ENCODE data around the gene ALDH3A2.
"Not testable (repeated sequence)": the region's sequence is repeated elsewhere in the genome, so short reads cannot be mapped to it uniquely, and the experiment has no call there.

ALDH3A2 gene

GRCh38 chr17:19683117-19683516 lies 34.6 kb downstream of the ALDH3A2 start:
- no peak for DNase-seq

DNA sequence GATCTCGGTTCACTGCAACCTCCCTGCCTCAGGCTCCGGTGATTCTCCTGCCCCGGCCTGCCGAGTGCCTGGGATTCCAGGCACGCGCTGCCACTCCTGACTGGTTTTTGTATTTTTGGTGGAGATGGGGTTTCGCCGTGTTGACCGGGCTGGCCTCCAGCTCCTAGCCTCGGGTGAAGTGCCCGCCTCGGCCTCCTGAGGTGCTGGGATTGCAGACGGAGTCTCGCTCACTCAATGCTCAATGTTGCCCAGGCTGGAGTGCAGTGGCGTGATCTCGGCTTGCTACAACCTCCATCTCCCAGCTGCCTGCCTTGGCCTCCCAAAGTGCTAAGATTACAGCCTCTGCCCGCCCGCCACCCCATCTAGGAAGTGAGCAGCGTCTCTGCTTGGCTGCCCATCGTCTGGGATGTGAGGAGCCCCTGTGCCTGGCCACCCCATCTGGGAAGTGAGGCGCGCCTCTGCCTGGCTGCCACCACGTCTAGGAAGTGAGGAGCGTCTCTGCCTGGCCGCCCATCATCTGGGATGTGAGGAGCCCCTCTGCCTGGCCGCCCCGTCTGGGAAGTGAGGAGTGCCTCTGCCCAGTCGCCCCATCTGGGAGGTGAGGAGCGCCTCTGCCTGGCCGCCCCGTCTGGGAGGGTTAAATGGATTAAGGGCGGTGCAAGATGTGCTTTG lies 36.5 kb downstream of the ALDH3A2 start:
- DNase-seq, result not testable (repeated sequence)

DNA sequence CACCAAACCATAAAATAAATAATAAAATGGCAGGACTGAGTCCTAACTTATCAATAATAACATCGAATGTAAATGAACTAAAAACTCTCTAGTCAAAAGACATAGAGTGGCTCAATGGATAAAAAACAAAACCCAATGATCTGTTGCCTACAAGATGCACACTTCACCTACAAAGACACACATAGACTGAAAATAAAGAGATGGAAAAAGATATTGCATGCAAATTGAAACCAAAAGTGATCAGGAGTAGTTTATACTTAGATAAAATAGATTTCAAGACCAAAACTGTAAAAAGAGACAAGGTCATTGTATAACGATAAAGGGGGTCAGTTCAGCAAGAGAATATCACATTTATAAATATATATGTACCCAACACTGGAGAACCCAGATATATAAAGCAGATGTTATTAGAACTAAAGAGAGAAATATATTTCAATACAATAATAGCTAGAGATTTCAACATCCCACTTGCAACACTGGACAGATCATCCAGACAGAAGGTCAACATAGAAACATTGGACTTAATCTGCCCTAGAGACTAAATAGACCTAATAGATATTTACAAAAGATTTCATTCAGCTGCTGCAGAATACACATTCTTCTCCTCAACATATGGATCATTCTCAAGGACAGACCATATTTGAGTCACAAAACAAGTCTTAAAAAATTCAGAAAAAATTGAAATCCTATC lies 38.0 kb downstream of the ALDH3A2 start:
- no peak for DNase-seq

DNA sequence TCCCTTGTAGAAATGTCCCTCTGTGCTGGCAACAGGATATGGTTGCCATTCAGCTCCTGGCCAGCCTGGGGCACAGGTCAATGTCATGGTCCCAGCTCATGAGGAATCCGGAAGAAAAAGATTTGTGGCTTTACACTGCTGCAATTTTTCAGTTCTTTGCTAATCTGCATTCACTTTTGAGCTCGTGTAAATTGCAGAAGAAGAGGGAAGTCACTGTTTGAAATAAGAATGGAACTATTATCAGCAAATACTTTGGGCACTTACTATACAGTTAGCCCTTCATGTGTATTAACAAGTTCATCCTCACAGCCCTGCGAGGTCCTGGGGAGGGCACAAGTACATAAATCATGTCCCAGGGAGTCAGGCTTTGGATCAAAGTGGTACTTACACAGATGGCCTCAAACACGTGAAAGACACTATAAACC lies 53.7 kb downstream of the ALDH3A2 start:
- no peak for DNase-seq

GRCh38 chr17:19703106-19703827 lies 54.7 kb downstream of the ALDH3A2 start:
- DNase-seq, result no peak

DNA sequence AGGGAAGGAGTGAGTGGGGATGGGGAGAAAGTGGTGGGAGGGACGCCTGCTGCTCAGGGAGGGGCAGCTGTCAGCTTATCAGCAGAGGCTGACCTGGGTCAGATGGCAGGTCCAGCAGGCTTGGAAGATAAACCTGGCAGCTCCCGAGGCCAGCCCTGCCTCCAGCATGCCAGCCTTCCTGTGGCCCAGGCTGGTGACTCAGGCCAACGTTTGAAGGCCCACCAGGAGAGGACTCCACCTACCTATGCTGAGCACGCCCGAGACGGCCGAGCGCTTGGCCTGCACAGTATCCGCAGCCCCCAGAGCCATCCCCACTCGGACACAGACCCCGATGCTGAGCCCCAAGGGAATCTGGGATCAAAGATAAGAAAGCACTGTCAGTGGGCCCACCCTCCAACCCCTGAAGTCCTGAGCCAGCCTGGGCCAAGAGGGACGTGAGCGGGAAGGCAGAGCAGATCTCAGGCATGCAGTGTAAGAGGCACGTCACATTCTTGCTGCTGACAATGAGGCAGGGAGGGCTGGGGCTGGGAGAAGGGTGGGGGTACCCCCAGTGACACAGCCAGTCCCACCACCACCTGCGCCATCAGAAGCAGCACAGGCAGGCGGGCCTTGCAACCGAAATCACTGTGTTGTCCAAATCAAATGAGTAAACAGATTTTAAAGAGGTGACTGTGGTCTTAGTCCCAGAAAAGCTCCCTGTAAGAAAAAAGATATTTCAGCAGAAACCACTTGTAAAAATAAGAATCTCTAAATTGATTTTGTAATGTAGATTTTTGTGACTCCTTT lies 55.5 kb downstream of the ALDH3A2 start:
- no peak for DNase-seq

- no peak for DNase-seq
These were observed 56.6 kb downstream of the ALDH3A2 start for GRCh38 chr17:19705201-19705600.

DNA sequence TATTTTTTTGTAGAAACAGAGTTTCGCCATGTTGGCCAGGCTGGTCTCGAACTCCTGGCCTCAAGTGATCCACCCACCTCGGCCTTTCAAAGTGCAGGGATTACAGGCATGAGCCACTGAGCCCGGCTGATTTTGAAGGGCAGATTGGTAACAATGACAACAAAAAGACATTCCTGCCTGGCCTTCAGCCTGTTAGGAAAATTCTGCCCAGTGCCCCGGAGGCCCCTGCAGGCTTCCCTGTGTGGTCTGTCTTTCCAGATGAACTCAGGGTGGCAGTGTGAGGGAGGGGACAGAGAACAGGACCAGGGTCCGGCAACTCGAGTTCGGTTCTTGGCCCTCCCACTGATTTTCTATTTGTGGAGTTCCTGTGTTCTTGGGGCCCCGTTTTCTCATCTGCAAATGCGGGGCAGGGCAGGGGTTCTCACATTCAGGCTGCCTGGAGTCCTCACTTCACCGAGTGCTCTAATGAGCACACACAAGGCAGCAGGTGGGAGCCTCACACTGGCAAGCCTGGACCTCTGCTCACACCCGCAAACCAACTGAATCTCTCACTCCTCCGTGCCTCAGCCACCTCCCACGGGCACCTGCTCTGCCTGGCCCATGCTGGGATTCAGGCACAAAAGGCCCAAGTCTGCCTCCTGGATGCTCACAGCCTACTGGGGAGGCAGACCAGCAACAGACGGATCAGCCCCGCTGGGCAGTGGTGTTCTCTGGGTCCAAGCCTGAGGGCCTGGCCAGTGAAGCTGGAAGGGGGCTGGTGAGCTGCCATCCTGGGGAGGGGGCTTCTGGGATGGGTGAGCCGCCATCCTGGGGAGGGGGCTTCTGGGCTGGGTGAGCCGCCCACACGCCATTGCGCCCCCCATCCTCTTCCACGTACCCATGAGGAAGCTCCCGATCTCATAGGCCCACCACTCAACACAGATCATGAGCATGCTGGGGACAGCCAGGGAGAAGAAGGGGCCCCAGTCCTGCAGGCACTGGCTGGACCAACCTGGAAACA lies 57.5 kb downstream of the ALDH3A2 start:
- DNase-seq, result peak in 1 of 2 experiments; percentile 35

- DNase-seq, result peak; percentile 8 to 49
These were observed 58.5 kb downstream of the ALDH3A2 start for GRCh38 chr17:19706791-19707727.

GRCh38 chr17:19707728-19708221 lies 59.2 kb downstream of the ALDH3A2 start:
- DNase-seq, result no peak

- DNase-seq, result no peak
These were observed 60.1 kb downstream of the ALDH3A2 start for GRCh38 chr17:19708431-19709175.

- no peak for DNase-seq
These were observed 61.3 kb downstream of the ALDH3A2 start for GRCh38 chr17:19709841-19710240.

DNA sequence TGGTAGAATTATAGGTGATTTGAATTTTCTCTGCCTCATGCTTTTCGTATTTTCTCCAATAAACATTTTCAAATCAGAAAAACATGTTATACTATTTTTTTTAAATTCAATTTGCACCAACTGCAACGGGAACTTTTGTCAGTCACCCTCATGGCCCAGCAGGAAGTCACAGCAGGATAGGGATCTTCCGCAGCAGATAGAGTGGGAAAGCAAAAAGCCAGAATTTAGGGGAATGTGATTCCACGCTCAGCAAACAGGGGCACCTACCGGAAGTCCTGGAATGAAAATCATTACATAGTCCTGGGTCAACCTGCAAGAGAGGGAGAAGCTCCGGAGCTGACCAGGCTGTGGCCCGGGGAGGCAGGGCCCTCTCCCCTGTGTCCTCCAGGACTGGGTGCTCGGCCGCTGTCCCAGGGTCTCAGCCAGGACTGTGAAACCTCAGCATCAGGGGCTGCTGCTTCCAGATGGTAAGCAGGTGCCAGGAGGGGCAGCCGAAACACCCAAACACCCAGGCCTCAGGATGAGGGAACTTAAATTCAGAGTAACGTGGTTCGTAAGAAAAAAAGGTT lies 64.0 kb downstream of the ALDH3A2 start:
- no peak for DNase-seq

- peak; percentile 39 to 76 for DNase-seq
These were observed 64.9 kb downstream of the ALDH3A2 start for GRCh38 chr17:19713462-19713861.

DNA sequence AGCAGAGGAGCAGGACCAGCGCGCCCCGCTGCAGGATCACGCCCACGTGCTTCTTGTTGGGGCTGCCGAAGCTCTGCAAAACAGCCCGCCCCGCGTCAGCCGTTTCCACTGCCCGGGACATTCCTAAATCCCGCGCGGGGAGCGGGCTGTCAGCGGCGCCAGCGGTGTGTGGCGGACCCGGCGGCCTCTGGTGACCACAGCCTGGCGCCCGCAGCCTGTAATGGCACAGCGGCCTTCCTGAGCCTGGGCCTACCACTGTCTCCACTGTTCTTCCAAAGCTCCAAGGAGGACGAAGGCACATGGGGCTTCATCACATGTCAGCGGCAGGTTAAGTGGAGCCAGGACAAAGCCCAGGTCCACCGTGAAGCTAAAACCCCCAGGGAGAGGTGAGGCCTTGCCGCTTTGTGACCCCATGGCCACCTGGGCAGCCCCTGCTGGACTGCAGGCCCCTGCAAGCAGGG lies 65.4 kb downstream of the ALDH3A2 start:
- DNase-seq, result no peak

GRCh38 chr17:19714542-19715411 lies 66.2 kb downstream of the ALDH3A2 start:
- no peak for DNase-seq

DNA sequence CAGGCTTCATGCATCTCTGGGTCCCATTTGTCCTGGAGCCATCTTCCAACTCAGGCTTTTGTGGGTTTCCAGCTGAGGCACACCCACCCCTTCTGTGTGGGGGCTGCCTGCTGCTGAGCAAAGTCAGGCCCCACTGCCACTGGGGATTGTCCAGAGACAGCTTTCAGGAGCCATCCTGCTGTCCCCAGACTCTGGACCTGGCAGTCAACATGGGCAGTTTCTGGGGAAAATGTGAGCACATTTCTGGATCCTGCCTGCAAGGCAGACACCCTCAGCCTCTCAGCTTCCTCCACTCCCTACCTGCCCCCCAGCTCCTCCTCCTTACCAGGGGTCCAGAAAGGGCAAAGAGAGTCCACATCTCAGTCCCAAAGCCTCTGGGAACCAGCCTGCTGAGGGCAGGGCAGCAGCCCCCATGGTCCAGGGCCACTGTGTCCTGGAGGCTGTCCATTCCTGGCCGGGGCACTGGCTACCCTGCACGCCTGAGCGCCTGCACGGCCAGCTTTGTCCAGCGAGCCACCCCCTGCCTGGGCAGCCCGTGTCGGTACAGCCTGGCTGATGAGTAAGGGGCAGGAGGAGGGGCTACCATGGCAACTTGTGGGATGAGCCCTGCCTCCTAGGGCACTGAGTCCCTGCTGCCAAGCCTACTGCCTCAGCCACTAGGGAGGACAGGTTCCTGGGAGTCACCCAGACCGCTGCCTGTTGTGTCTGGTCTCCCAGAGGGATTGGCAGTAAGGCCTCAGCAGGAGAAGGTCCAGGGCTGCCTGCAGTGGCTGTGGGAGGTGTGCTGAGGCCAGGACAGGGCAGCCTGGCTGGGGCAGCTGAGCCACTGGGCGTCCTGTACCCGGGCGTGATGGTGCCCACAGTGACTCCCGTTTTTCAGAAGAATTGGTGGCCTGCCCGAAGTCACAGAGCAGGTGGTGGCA lies 67.8 kb downstream of the ALDH3A2 start, which contains the start of gene SLC47A2:
Gene SLC47A2, minus strand, starts transcription at position 477 of the 923 bp plus-strand sequence. Its CDS starts 29 bp downstream, at position 448.
- no peak for DNase-seq
